Ovary (tissue), 3 donors: ENCODE data around the gene ATL1.
"Not testable (repeated sequence)": the region's sequence is repeated elsewhere in the genome, so short reads cannot be mapped to it uniquely, and the experiment has no call there.

Experiments
- CTCF ChIP-seq, 3 donors: fragments of 450-650 bp in 2 of 3; fragments of 200-600 bp in 1 of 3; IDR thresholded peaks; one replicate each; pipeline versions ENCODE4 v1.5.1 to v1.8.0; 2016 to 2022; ENCODE audit warnings: antibody characterized with exemption in 3 of 3, mild to moderate bottlenecking in 1 of 3
- EP300 ChIP-seq: sonication (generic); formaldehyde crosslinking; IDR thresholded peaks from one replicate; pipeline ENCODE4 v1.6.1; 2017; ENCODE audit warnings: antibody characterized with exemption
- donor health status: DM: no; HTN: no; CAD: no.

GRCh38 chr14:50624947-50625346 is 65.0 kb downstream of the ATL1 start:
- TF ChIP-seq CTCF (IDR thresholded peaks at IDR 0.05); EP300: not testable (repeated sequence)
